GM23338 (cell line): ENCODE measurements around the gene EIF2A.

Experiments used
- CREB1 ChIP-seq: fragments of 250-450 bp; sonication (Bioruptor Pico); IDR thresholded peaks from 2 replicates; pipeline ENCODE4 v1.5.0; 2020; ENCODE audit warnings: low read depth, mild to moderate bottlenecking, moderate library complexity
- CTCF ChIP-seq, 2 experiments: fragments of 200-600 bp in 1 of 2; sonication (generic) in 1 of 2; conservative IDR thresholded peaks; 2 replicates each; pipeline versions ENCODE4 v1.5.1 to v1.6.1; 2016 to 2017; ENCODE audit warnings: antibody characterized with exemption in 2 of 2, low read depth in 2 of 2, mild to moderate bottlenecking in 2 of 2, moderate library complexity in 1 of 2
- ETS1 ChIP-seq: IDR thresholded peaks from 2 replicates; pipeline ENCODE4 v1.6.1; 2016; ENCODE audit warnings: antibody characterized with exemption
- EZH2 ChIP-seq: fragments of 200-600 bp; sonication (generic); IDR thresholded peaks from one replicate; pipeline ENCODE4 v1.8.0; 2017; ENCODE audit warnings: antibody characterized with exemption, mild to moderate bottlenecking, low read depth; ENCODE audit not compliant: unreplicated experiment
- EZH2phosphoT487 ChIP-seq: fragments of 200-600 bp; sonication (generic); IDR thresholded peaks from one replicate; pipeline ENCODE4 v1.8.1; 2018; ENCODE audit warnings: antibody characterized with exemption; ENCODE audit not compliant: unreplicated experiment
- POLR2AphosphoS5 ChIP-seq: IDR thresholded peaks from 2 replicates; pipeline ENCODE4 v1.6.1; 2016; ENCODE audit warnings: antibody characterized with exemption, low read depth
- REST ChIP-seq: IDR thresholded peaks from one replicate; pipeline ENCODE4 v1.6.1; 2018; ENCODE audit warnings: antibody characterized with exemption; ENCODE audit not compliant: unreplicated experiment
- STAT1 ChIP-seq: IDR thresholded peaks from one replicate; pipeline ENCODE4 v1.6.1; 2016; ENCODE audit warnings: antibody characterized with exemption; ENCODE audit not compliant: unreplicated experiment
- ZNF114 ChIP-seq: fragments of 250-450 bp; sonication (Bioruptor Pico); IDR thresholded peaks from 2 replicates; pipeline ENCODE4 v1.5.0; 2020; ENCODE audit warnings: mild to moderate bottlenecking, moderate library complexity
- ZNF331 ChIP-seq: fragments of 250-450 bp; sonication (Bioruptor Pico); IDR thresholded peaks from 2 replicates; pipeline ENCODE4 v1.5.0; 2020; ENCODE audit warnings: low read depth, mild to moderate bottlenecking, moderate library complexity

GRCh38 chr3:150607267-150608065, 60.9 kb downstream of the EIF2A start:
- TF ChIP-seq CTCF (conservative IDR thresholded peaks at IDR 0.05; ENCODE audit: low read depth in 2 of 2): no peak
- TF ChIP-seq ZNF331: no peak
- TF ChIP-seq EZH2: no peak
- no peak for TF ChIP-seq REST
- TF ChIP-seq POLR2AphosphoS5: no peak
- no peak for TF ChIP-seq EZH2phosphoT487
- no peak for TF ChIP-seq CREB1 (CRISPR knock-in tag)
- TF ChIP-seq ZNF114 (CRISPR knock-in tag): no peak
- TF ChIP-seq ETS1: no peak
- no peak for TF ChIP-seq STAT1
